Hypothalamus (tissue), 51 donors: ENCODE measurements around the gene AMPH.
"Not testable (repeated sequence)": the region's sequence is repeated elsewhere in the genome, so short reads cannot be mapped to it uniquely, and the experiment has no call there.

ENCODE experiments used
- DNase-seq, 51 donors: peaks; one replicate each; lab custom pipeline; 2025; lab: John Stamatoyannopoulos, UW

AMPH gene

DNA sequence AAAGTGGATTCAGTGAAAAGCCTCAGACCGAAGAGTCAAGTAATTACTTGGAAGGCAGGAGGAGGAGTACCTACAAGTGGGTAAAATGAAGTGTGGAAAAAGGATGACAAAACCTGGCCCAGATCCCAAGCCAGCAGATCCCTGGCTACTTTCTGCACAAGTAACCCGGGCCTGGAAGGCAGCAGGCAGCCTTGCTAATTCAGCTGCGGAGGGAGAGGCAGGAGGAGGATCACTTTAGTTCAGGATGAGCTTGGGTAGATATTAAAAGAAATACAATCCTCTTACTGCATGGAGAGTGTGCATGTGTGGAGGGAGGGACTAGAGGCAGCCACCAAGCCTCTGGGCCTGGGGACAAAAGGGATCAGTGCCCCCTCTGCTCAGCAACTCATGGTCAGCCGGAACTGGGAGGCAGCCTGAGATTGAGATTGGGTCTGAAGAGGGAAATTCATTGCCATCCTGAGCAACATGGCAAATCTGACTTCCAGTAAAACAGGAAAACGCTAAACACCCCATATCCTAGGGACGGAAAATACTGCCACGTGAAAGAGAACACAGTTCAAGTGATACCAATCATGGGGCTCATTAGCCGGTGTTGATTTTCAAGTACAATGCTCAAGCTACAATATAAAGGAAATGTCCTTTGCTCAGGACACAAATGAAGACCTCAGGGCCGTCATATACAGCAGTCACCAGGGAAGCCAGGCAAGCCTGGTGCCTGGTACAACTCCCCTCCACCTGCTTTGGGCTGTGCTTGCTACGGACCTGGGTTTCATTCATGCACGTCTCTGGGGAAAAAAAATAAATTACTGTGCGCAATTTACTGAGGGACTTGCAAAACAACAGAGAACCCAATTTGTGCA lies 1.3 kb downstream of the AMPH start:
- DNase-seq: peak in 4 of 51 donors; percentile 0 to 32 (median 9)

- DNase-seq: no peak
These were observed 2.4 kb downstream of the AMPH start for GRCh38 chr7:38628630-38629385.

DNA sequence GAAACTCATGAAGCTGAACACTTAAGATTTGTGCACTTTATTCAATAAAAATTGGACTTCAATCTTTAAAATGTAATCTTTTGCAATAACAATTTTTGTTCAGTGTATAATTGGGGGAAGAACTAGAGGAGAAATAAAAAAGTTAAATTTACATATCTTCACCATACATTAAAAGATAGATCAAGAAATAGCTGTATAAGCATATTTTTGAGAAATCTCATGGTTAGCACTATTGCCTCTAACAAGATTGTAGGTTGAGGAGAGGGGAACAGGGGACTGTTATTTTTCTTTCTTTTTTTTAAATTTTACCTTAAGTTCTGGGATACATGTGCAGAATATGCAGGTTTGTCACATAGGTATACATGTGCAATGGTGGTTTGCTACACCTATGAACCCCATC lies 5.3 kb downstream of the AMPH start:
- no peak for DNase-seq

DNA sequence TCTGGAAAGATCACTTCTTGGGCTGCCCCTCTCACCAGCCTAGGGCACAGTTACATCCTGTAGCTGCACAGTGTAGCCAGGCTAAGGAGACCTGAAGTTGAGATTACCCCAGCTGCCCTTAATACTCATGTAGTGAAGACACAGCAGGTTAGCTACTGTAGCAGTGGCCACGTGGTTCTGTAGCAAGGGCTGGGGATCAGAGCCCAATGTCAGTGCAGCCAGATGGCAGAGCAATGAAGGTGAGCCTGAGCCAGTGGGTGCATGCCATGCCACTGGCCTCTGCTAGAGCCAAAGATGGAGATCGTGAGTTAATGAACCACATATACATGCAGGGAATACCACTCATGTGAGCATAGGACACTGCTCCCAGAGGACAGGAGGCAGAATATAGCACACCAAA lies 15.5 kb downstream of the AMPH start:
- DNase-seq: no peak

- DNase-seq: no peak
These were observed 23.7 kb downstream of the AMPH start for GRCh38 chr7:38607466-38607865.

DNA sequence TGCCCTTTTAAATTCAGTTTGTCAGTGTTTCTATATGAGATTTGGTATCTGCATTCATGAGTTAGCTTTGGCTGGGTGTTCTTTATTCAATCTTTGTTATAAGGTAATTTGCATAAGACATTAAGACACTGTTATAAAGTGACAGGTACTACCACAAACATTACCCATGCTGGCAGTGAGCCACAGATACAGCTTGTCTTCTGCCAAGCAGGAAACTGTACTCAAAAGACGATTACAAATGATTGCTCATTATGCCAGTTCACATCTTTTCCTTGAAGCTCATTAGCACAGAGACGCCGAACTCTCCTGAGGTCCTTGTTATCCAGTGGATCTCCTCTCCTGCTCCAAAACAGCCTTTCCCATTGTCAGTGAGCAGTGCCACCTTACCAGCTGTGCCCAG lies 30.4 kb downstream of the AMPH start:
- peak in 1 of 51 donors; percentile 5 for DNase-seq

DNA sequence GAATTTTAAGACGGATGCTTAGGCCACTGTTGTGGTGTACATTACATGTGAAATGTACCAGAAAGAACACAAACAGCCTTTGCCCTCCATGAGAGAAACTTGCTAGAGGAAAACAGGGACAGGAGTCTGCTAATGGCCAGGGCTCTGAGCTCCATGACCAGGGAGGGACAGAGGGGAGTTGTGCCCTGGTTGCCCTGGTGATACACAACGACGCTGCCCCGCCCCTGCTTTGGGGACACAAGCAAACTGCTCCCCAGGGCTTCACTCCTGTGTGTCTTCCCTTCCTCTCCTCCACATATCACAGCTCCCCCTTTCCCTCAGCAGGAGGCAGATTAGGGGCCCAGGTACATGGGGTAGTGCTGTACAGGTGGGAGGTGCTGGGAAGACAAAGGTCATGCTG lies 36.2 kb downstream of the AMPH start:
- no peak for DNase-seq

DNA sequence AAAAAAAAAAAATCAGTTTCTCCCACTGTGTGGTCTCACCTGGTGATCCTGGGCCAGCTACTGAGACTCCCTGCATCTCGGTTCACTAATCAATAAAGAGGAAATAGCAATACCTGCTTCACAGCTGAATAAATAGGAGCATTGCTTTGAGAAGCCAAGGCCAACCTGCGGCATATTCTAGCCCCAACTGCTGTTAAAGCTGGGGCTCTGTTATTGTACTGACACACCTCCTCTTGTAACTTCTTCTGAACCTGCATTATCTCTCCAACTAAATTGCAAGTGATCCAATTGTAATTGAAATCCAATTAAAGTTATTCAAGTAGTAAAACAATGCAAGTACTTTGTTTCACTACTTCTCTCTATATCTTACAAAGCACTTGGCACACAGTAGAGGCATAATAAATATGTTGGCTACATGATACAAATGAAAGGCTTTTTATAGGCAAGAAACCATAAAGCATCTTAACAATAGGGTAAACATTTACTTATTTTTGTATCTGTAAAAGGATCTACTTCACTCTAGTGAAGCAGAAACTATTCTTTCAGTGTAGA lies 38.4 kb downstream of the AMPH start:
- no peak for DNase-seq

DNA sequence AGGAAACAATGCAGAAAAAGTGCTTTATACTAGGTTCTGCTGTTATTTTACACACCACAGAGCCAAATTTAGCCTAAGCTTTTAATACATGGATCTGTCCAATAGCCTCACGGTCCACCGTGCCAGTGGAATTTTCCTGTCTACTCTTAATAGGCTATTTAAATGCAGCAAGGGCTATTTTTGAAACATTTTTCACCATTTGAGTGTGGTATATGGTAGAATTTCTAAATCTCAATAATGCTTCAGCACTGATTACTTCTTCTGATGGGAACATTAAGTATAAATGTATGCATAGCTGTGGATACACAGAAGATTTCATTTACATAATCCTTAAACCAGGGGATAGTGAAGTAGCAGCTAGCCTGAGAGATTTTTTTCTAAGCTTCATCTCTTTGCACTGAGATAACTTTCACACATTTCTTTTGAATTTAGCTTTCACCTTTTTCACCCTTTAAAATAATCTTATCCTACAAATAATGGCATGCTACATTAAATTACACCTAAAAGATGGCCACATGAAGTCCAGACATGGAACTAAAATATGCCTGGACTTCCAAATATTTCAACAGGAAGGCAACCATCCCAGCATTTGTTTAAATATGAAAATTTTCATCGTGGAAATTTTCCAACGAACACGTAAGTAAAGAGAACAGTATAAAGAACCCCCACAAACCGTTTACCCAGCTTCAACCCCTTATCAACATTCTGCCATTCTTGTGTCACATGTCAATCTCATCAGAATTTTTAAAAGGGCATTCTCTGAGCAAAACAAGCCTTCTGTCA lies 45.4 kb downstream of the AMPH start:
- no peak for DNase-seq

DNA sequence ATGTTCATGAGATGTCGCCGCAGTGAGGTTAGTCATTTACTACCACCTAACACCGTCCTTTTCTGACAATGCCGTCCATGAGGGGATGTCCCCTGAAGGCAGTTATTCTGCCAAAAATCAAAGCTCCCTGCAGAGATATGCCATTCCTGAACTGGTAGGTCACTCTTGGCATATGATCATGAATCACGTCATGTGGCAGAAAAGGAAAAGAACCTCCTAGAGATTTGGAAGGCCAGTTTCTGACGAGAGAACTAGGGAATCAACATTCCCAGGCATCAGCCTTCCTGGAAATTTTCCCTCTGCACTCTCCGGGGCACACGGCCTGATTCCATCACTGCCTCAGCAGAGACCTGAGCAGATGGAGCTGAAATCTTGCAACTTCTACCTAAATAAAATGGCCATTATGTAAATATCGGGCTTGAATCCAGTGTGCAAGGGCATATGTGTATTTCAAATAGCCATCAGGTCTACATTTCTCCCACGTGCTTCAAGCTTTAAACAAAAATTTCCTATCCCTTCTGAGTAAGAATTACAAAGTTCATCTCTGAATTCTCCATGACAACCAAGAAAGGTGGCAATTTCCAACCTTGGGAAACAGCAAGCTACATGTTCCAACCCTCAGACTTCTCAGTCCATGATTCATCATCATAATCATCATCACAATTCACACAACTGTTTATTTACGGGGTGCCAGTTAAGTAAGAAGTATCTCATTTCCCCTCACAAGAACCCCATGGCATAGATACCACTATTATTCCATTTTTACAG lies 46.5 kb downstream of the AMPH start:
- no peak for DNase-seq

- no peak for DNase-seq
These were observed 50.7 kb downstream of the AMPH start for GRCh38 chr7:38580485-38580884.

- DNase-seq: peak in 2 of 51 donors; percentile 2 to 14
These were observed 57.1 kb downstream of the AMPH start for GRCh38 chr7:38574086-38574485.

DNA sequence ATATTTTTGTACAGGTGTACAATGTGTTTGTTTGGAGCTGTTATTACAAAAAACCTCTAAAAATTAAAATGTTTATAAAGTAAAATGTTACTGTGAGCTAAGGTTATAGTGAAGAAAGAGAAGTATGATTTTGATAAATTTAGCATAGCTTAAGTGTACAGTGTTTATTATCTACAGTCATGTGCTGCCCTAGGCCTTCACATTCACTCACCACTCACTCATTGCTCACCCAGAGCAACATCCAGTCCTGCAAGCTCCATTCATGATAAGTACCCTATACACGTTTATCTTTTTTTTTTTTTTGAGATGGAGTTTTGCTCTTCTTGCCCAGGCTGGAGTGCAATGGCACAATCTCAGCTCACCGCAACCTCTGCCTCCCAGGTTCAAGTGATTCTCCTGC lies 59.6 kb downstream of the AMPH start:
- not testable (repeated sequence) for DNase-seq

DNA sequence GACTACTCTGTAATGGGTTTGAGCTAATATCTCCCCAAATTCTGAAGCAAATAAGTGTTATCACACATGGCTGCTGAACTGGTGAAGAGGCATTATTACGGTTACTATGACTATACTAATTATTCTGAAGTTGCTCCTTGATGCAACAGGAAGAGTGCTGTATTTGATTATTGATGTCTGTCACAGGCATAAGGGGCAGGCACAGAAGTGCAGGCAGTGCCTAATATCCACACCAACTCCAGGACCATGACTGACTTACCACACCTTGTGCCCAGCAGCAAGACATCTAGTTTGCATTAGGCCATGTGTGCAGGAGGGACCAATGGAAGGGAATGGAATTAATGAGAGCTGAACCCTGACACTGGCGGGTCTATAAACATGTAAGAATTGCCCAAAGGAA lies 62.7 kb downstream of the AMPH start:
- no peak for DNase-seq

GRCh38 chr7:38565289-38565688 lies 65.9 kb downstream of the AMPH start:
- DNase-seq: no peak

DNA sequence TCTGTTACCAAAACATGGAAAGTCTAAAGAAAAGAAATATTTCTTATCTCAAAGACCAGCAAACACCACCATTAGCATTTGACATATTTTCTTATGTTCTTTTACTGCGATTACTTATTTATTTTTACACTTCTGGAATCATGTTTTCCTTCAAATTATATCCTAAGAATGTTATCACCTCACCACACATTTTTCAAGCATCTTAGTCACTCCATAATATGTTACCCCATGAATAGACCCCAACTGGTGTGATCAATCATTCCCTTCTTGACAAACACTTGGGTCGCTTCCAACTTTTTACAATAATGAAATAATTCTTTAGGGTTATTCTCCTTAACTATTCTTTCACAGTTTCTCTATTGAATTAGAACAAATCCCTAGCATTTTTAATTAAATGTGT lies 67.4 kb downstream of the AMPH start:
- no peak for DNase-seq

- DNase-seq: no peak
These were observed 70.0 kb downstream of the AMPH start for GRCh38 chr7:38561166-38561565.

GRCh38 chr7:38558761-38559345 lies 72.3 kb downstream of the AMPH start:
- peak in 1 of 51 donors; percentile 5 for DNase-seq

DNA sequence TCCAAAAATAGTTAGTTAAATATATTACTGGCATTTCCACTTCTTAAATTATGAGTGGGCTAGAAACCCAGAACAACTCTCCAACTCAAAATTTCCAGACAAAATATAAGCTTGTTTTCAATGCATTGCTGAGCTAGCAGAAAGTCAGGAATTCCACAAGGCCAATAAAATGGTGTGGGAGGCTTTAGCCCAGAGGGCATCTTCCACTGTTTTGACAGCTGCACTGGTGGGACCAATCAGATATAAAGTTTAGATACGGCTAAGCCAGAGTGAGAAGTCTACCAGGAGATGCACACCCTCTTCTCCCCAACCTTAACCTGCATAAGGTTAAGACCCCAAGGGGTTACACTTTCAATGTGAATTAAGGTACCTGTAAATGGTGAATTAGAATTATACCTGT lies 76.6 kb downstream of the AMPH start:
- DNase-seq: no peak

DNA sequence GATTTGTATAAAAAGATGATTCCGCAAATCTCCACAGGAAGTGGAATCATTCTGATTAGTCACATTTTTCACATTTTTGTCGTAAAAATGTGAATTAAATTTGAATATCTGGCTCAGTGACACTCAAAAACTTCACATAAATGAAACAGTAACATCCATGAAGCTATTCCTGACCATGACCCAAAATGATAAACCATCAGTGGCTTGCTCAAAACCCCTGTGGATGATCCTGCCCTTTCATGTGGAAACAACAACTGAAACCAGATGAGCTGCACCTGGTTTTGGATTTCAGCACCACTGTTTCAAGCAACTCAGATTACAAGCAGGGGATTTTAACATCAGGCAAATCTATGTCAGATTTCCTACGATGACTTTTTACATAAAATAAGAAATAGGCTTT lies 80.3 kb downstream of the AMPH start:
- DNase-seq: no peak
